Activated CD8-positive, alpha-beta T cell treated with anti-CD3 and anti-CD28 coated beads, Interleukin-2, amount 10 ng/mL, durations not matched to agents 7 days and 5 days (primary cell): ENCODE data around the gene GOLT1A. TPM values are rescaled to one million over a fixed set of nuclear protein-coding genes. Genes with fewer than 3 reads are reported as not detected.

Experiments used
- ATAC-seq: fragments of 150-1000 bp; cut with Tn5 transposase; one replicate; pipeline ENCODE4 v1.10.0; 2021; ENCODE audit warnings: moderate library complexity
- CTCF ChIA-PET: fragments of 350-600 bp; sonication (Branson Sonifier 250); formaldehyde crosslinking; loops from one replicate; lab custom pipeline; 2021; ENCODE audit warnings: antibody characterized with exemption; lab: Charles Lee
- POLR2A ChIA-PET: fragments of 350-600 bp; sonication (Branson Sonifier 250); formaldehyde crosslinking; loops from one replicate; lab custom pipeline; 2021; ENCODE audit warnings: antibody characterized with exemption; lab: Charles Lee
- DNase-seq: peaks from one replicate; pipeline ENCODE4 v3.0.0-alpha.2; 2020
- H3K27ac Mint-ChIP-seq: one replicate; pipeline ENCODE4 v1.8.0; 2021; ENCODE audit warnings: mild to moderate bottlenecking, mixed read lengths
- H3K27me3 Mint-ChIP-seq: one replicate; pipeline ENCODE4 v1.8.0; 2021; ENCODE audit warnings: low read depth, mixed read lengths
- H3K36me3 Mint-ChIP-seq: one replicate; pipeline ENCODE4 v1.8.0; 2021; ENCODE audit warnings: low read depth, mixed read lengths
- H3K4me1 Mint-ChIP-seq: one replicate; pipeline ENCODE4 v1.8.0; 2021; ENCODE audit warnings: low read depth, mixed read lengths
- H3K4me3 Mint-ChIP-seq: one replicate; pipeline ENCODE4 v1.8.0; 2021; ENCODE audit warnings: mild to moderate bottlenecking, mixed read lengths
- H3K9me3 Mint-ChIP-seq: one replicate; pipeline ENCODE4 v1.8.0; 2022; ENCODE audit warnings: mixed read lengths; ENCODE audit not compliant: insufficient read depth
- total RNA-seq, 2 experiments: library from RNA; stranded (reverse); gene quantifications; one replicate each; pipeline ENCODE4 v1.2.3, GENCODE V29; 2021

Gene GOLT1A
- total RNA-seq, 2 experiments from 2014 or later, result not detected

DNA sequence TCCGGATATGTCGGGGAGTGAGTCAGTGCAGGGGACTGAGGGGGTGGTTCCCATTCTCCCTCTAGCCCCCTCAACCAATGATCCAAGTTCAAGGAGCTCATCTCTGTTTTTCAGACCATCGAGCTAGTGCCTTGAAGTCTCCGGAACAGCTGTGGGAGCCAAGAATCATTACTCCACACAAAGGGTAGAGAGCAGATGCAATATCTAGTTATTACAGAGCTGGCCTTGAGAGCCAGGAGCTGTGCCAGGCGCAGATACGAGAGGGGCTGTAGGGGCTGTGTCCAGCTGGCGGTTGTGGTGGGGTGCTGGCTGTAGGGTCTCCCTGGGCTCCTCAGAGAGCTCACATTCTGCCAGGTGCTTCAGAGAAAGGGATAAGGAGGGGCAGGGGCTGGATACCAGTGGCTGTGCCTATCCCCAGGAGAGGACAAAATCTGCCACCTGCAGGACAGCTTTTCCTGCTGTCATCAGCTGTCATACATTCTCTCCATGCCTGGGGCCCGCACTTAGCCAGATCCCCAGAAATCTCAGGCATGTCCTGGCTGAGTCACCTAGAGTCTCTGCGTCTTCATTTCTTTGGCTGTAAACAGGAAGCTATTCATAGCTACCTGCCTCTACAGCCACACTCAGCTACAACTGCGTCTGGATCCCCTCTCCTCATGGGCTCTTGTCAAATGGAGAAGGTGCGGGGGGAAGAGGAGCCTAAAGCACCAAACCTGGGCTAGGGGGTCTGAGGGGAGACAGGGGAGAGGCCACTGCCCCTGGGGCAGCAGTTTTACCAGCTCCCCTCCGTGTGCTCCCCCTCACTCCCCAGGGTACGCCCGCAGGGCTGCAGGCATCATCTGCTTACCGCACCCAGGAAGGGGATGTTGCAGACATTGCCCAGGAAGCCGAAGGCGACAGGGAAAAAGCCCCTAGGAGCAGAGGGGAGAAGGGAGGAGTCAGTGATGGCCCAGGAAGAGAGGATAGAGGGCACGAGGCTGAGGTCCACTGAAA, 15.1 kb downstream of the GOLT1A start:
- no peaks in the 10 kb centered on the region for H3K36me3 Mint-ChIP-seq

GRCh38 chr1:204197068-204197467, 16.7 kb downstream of the GOLT1A start:
- Mint-ChIP-seq H3K9me3 (no peaks in the 10 kb centered on the region), H3K4me3 (no peak overlapping the region), H3K27me3 (peaks cover 11% of the 10 kb centered on the region), H3K4me1 (peaks cover 9% of the 10 kb centered on the region), H3K36me3 (no peaks in the 10 kb centered on the region), H3K27ac (no peak overlapping the region)
- ChIA-PET CTCF (interaction anchor here (3.9 kb wide), 1 partner anchor 10 kb away, joined by 24 read pairs; no protein-coding TSS in a partner anchor), POLR2A (no interaction called here)
- DNase-seq, result no peak
- ATAC-seq, result no peak

More for the DNA sequence above, 15.1 kb downstream of the GOLT1A start:
- ATAC-seq (no peak), DNase-seq (no peak)
- peaks cover 9% of the 10 kb centered on the region for H3K4me1 Mint-ChIP-seq
- ChIA-PET POLR2A (interaction anchor here (0.5 to 0.6 kb wide), 2 partner anchors 15 to 297 kb away, joined by 3 to 4 read pairs; partner anchors contain the start of gene GOLT1A), CTCF (interaction anchor here (0.7 to 3.9 kb wide), 6 partner anchors 8 to 200 kb away, joined by 3 to 24 read pairs (median 4); partner anchors contain the start of gene GOLT1A)
- no peak overlapping the region for H3K27ac Mint-ChIP-seq
- H3K27me3 Mint-ChIP-seq, result peaks cover 7% of the 10 kb centered on the region
- no peaks in the 10 kb centered on the region for H3K9me3 Mint-ChIP-seq
- no peak overlapping the region for H3K4me3 Mint-ChIP-seq

- Mint-ChIP-seq H3K4me3 (no peak within 1 kb of the TSS), H3K4me1 (peaks cover 9% of the 10 kb centered on the region), H3K9me3 (no peaks in the 10 kb centered on the region), H3K27me3 (peaks cover 14% of the 10 kb centered on the region), H3K27ac (no peak within 1 kb of the TSS), H3K36me3 (no peaks in the 10 kb centered on the region)
- ChIA-PET CTCF (interaction anchor here (3.9 kb wide), 1 partner anchor 10 kb away, joined by 24 read pairs; no protein-coding TSS in a partner anchor), POLR2A (no interaction called here)
- ATAC-seq (no peak), DNase-seq (no peak)
These were observed 17.6 kb downstream of the GOLT1A start, which contains the start of gene KISS1 for GRCh38 chr1:204196068-204196795. Gene KISS1, minus strand, starts transcription at chr1:204196491. Its CDS starts 3,615 bp downstream, at chr1:204192876.

- Mint-ChIP-seq H3K36me3 (no peaks in the 10 kb centered on the region), H3K4me1 (peaks cover 11% of the 10 kb centered on the region), H3K27me3 (peaks cover 23% of the 10 kb centered on the region), H3K27ac (no peak overlapping the region), H3K9me3 (no peaks in the 10 kb centered on the region), H3K4me3 (no peak overlapping the region)
- DNase-seq, result no peak
- ChIA-PET CTCF (interaction anchor here (2.7 kb wide), 1 partner anchor 12 kb away, joined by 18 read pairs; no protein-coding TSS in a partner anchor), POLR2A (no interaction called here)
- no peak for ATAC-seq
These were observed 19.0 kb downstream of the GOLT1A start for GRCh38 chr1:204194771-204195170.

DNA sequence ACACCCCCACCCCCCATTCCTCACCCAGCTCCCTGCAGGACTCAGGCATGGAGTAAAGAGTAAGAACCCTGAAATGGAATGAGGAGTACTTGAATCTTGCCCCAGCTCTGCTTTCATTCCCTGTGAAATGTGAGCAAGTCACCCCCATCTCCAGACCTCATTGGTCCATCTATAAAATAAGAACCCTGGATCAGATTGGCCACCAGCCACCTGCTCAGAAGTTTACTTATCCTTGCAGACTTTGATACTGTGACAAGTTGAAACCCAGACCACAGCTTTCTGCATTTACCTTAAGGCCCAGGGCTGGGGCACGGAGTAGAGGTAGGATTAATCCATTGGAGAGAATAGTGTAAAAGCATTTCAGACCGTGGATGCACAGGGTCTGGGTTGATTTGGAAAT, 19.7 kb downstream of the GOLT1A start:
- DNase-seq, result no peak
- H3K27ac Mint-ChIP-seq, result no peak overlapping the region
- H3K4me1 Mint-ChIP-seq, result peaks cover 11% of the 10 kb centered on the region
- ChIA-PET CTCF (interaction anchor here (2.7 kb wide), 1 partner anchor 12 kb away, joined by 18 read pairs; no protein-coding TSS in a partner anchor), POLR2A (no interaction called here)
- no peaks in the 10 kb centered on the region for H3K36me3 Mint-ChIP-seq
- no peak for ATAC-seq
- no peaks in the 10 kb centered on the region for H3K9me3 Mint-ChIP-seq
- H3K27me3 Mint-ChIP-seq, result peaks cover 27% of the 10 kb centered on the region
- no peak overlapping the region for H3K4me3 Mint-ChIP-seq

DNA sequence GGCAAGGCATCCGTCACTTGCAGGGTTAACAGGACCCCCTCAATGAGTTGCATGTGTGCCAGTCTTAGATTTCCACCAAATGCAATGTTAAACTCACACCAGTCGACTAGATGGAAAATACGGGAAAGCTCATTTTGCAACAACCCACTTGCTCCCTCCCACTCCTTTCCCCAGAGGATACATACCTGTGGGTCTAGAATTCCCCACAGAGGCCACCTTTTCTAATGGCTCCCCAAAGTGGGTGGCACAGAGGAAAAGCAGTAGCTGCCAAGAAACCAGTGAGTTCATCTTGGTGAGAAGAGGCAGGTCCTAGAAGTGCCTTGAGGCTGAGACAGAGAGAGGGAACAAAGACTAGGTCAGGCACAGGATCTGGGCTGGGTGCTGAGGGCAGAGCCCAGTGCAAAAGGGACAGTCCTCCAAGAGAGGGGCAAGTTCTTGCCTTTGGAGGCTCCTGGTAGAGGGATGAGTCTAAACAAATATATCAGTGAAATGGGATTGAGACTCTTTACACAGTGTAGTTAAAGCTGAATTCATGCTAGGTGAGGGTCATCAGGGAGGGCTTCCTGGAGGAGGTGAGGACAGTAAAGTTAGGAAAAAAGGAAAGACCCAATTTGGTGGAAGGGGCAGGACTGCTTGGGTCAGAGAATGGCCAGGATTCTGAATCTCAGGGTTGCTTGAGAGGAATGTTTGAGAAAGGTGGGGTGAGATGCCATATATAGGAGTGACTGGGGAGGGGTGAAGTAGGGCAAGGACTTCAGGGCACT, 21.0 kb downstream of the GOLT1A start:
- ChIA-PET CTCF (interaction anchor here (1.1 to 2.7 kb wide), 2 partner anchors 14 to 30 kb away, joined by 4 to 18 read pairs; no protein-coding TSS in a partner anchor), POLR2A (no interaction called here)
- Mint-ChIP-seq H3K4me1 (peaks cover 11% of the 10 kb centered on the region), H3K4me3 (no peak overlapping the region), H3K27ac (no peak overlapping the region), H3K27me3 (peaks cover 36% of the 10 kb centered on the region), H3K9me3 (no peaks in the 10 kb centered on the region), H3K36me3 (no peaks in the 10 kb centered on the region)
- no peak for DNase-seq
- ATAC-seq, result no peak

DNA sequence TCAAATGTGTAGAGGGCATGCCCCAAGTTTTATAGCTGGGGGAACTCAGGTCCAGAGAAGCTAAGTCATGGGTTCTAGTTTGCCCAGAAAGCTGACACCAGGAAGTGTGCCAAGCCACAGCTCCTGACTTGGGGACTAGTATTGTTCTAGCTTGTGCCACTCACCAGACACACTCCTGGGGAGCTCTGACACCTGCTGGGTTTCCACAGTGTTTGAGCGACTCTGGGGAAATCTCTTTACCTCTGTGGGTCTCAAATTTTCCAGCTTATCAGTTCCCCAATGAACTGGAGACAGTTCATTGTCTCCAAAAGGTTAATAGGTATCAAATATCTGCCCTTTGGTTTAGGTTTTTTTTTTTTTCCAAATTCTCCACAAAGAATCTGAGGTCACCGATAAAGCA, 21.7 kb downstream of the GOLT1A start:
- Mint-ChIP-seq H3K4me1 (peaks cover 11% of the 10 kb centered on the region), H3K27me3 (peaks cover 43% of the 10 kb centered on the region), H3K27ac (no peak overlapping the region), H3K9me3 (no peaks in the 10 kb centered on the region), H3K4me3 (no peak overlapping the region), H3K36me3 (no peaks in the 10 kb centered on the region)
- DNase-seq (no peak), ATAC-seq (no peak)
- CTCF ChIA-PET, result interaction anchor here (1.1 to 4.0 kb wide), 3 partner anchors 15 to 207 kb away, joined by 4 to 26 read pairs (median 4); no protein-coding TSS in a partner anchor
- POLR2A ChIA-PET, result no interaction called here

DNA sequence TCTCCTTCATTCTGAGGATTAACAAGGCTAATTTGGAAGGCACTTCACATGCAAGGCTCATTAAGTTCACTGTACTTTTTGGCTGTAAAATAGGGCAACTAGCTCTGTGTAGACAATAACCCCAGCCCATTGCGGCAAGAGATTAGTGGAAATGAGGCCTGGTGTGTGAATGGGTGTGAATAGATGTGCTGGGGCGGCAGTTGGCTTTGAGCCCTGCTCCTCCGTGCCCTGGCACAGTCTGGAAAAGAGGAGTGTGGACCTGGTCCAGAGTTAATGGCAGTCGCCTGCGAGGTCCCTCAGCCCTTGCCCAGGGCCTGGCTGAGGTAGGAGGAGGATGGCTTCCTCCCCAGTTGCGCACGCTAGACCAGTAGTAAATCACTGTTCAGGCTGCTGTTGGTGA, 22.3 kb downstream of the GOLT1A start:
- CTCF ChIA-PET, result interaction anchor here (1.1 to 4.0 kb wide), 4 partner anchors 15 to 207 kb away, joined by 4 to 26 read pairs (median 5); no protein-coding TSS in a partner anchor
- peaks cover 11% of the 10 kb centered on the region for H3K4me1 Mint-ChIP-seq
- no peaks in the 10 kb centered on the region for H3K9me3 Mint-ChIP-seq
- no peak for DNase-seq
- peaks cover 46% of the 10 kb centered on the region for H3K27me3 Mint-ChIP-seq
- no peak for ATAC-seq
- H3K4me3 Mint-ChIP-seq, result no peak overlapping the region
- H3K27ac Mint-ChIP-seq, result no peak overlapping the region
- POLR2A ChIA-PET, result no interaction called here
- no peaks in the 10 kb centered on the region for H3K36me3 Mint-ChIP-seq

- H3K27ac Mint-ChIP-seq, result no peak overlapping the region
- no peak for DNase-seq
- H3K4me3 Mint-ChIP-seq, result no peak overlapping the region
- no peaks in the 10 kb centered on the region for H3K9me3 Mint-ChIP-seq
- H3K4me1 Mint-ChIP-seq, result peaks cover 11% of the 10 kb centered on the region
- H3K27me3 Mint-ChIP-seq, result peaks cover 46% of the 10 kb centered on the region
- POLR2A ChIA-PET, result interaction anchor here (0.6 kb wide), 2 partner anchors 12 to 84 kb away, joined by 3 read pairs; no protein-coding TSS in a partner anchor
- peak; percentile 64 for ATAC-seq
- CTCF ChIA-PET, result interaction anchor here (0.8 to 4.0 kb wide), 6 partner anchors 16 to 208 kb away, joined by 3 to 26 read pairs (median 5); partner anchors contain the start of gene GOLT1A
- H3K36me3 Mint-ChIP-seq, result no peaks in the 10 kb centered on the region
These were observed 23.3 kb downstream of the GOLT1A start for GRCh38 chr1:204190212-204191211.
